Mesodermal cell (in vitro differentiated cells): Measurements from ENCODE around the gene MPP7. TPM values are rescaled to one million over a fixed set of nuclear protein-coding genes. Genes with fewer than 3 reads are reported as not detected.
"Not testable (repeated sequence)": the region's sequence is repeated elsewhere in the genome, so short reads cannot be mapped to it uniquely, and the experiment has no call there.

Experiments used
- H3K27ac ChIP-seq: 2 replicates; pipeline ENCODE4 v1.7.0; 2013; ENCODE audit warnings: mild to moderate bottlenecking, low read depth, low read length, moderate library complexity; ENCODE audit not compliant: severe bottlenecking
- H3K36me3 ChIP-seq: 2 replicates; pipeline ENCODE4 v1.7.1; 2013; ENCODE audit warnings: mild to moderate bottlenecking, low read length, moderate library complexity; ENCODE audit not compliant: control insufficient read depth, insufficient read depth
- H3K4me1 ChIP-seq: one replicate; pipeline ENCODE4 v1.7.1; 2013; ENCODE audit warnings: mild to moderate bottlenecking, low read length; ENCODE audit not compliant: insufficient read depth, control insufficient read depth, poor library complexity, severe bottlenecking
- H3K4me3 ChIP-seq: 2 replicates; pipeline ENCODE4 v1.7.0; 2013; ENCODE audit warnings: low read length, control low read depth, mild to moderate bottlenecking; ENCODE audit not compliant: insufficient read depth, poor library complexity, severe bottlenecking; ENCODE audit errors: extremely low read depth
- H3K9me3 ChIP-seq: 2 replicates; pipeline ENCODE4 v1.7.1; 2013; ENCODE audit warnings: mild to moderate bottlenecking, low read length, moderate library complexity; ENCODE audit not compliant: control insufficient read depth
- WGBS, 2 experiments: methylation state at CpG; one replicate each; pipeline ENCODE4 v1.1.5; 2013; ENCODE audit warnings: missing lambda C conversion rate in 2 of 2; ENCODE audit not compliant: insufficient coverage in 2 of 2; 5-methylcytosine and 5-hydroxymethylcytosine counted together
- polyA plus RNA-seq, 2 experiments: library from polyadenylated mRNA; stranded (reverse); fragments of 50-300 nt; gene quantifications; one replicate each; pipeline ENCODE4 v1.2.3, GENCODE V29; 2013

Gene MPP7
- polyA plus RNA-seq (2013, experiment 1 of 2) = 1.9 TPM
- polyA plus RNA-seq (2013, experiment 2 of 2) = 1.9 TPM

DNA sequence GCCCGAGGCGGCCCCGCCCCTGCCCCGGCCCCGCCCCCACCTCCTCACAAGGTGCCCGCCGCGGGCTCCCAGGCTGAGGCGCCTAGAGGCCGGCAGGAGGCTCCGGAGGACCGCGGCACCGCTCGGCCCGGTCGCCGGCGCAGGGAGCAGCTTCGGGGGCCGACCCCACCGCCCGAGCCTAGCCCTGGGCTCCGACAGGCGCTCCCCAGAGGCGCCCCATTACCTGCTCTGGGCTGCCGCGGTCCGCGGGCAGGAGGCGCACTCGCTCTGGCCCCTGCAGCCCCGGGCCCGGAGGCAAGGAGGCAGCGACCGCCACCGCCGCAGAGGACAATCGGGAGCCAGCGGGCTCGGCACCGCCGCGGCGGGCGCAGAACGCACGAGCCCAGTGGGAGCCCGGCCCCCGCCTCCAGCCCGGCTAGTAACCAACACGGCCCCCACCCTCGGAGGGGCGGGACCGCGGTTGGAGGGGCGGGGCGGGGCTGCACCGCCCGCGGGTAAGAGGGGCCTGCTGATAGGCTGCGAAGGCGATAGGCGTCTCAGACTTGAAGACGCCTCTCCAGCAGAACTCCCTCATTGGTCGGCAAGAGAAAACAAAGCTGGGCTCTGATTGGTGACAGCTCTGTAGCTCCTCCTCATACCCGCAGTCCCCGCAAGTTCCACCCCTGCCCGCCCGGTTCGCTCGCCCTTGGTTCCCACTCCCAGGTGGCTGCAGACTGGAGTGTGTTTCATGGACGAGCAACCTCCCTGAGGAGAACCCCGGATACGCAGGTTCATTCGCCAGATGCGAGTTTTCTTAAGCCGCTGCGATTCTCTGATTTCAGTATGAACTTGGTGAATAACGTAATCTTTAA, at the start of gene MPP7:
MPP7 (minus strand) TSS at position 427 of the 851 bp plus-strand sequence. CDS start 64,460 bp downstream, outside the sequence.
- H3K36me3 ChIP-seq = no peaks in the 10 kb centered on the region
- no peaks in the 10 kb centered on the region for H3K9me3 ChIP-seq
- H3K27ac ChIP-seq = peak within 1 kb of the TSS; percentile 55
- peaks cover 11% of the 10 kb centered on the region for H3K4me1 ChIP-seq
- H3K4me3 ChIP-seq = peak within 1 kb of the TSS; percentile 60
- WGBS, 2 experiments = 0% methylated on average over 53 to 66 of the region's 80 CpGs

DNA sequence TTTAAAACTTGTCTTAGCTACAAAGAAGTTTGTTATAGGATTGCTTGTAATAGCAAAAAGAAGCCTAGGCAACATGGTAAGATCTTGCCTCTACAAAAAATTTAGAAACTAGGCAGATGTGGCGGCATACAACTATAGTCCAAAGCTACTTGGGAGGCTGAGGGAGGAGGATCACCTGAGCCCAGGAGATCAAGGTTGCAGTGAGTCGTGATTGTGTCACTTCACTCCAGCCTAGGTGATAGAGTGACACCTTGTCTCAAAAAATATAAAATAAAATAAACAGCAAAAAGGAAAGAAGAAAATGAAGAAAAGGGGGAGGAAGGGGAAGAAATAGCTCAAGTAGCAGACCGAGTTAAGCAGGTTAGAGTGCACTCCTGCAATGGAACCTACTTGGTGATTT, 47.0 kb upstream of the MPP7 start:
- H3K4me1 ChIP-seq = no peaks in the 10 kb centered on the region
- H3K27ac ChIP-seq = no peak overlapping the region
- H3K36me3 ChIP-seq = no peaks in the 10 kb centered on the region
- WGBS, 2 experiments = 89% methylated on average over 1 of the region's 3 CpGs; no CpG with 5 or more reads in 1 of the 2 experiments
- no peak overlapping the region for H3K4me3 ChIP-seq
- H3K9me3 ChIP-seq = no peaks in the 10 kb centered on the region

GRCh38 chr10:28343987-28344895, 41.4 kb upstream of the MPP7 start:
- WGBS, 2 experiments = 85 to 94% methylated on average over 2 to 5 of the region's 6 CpGs
- Histone ChIP-seq H3K4me1 (no peaks in the 10 kb centered on the region), H3K9me3 (no peaks in the 10 kb centered on the region), H3K4me3 (no peak overlapping the region), H3K27ac (no peak overlapping the region), H3K36me3 (no peaks in the 10 kb centered on the region)

GRCh38 chr10:28343252-28343651, 40.4 kb upstream of the MPP7 start:
- Histone ChIP-seq H3K4me3 (no peak overlapping the region), H3K36me3 (no peaks in the 10 kb centered on the region), H3K4me1 (no peaks in the 10 kb centered on the region), H3K27ac (no peak overlapping the region), H3K9me3 (no peaks in the 10 kb centered on the region)
- WGBS, 2 experiments = 83% methylated on average over 1 of the region's 2 CpGs

- 82 to 85% methylated on average over 2 to 3 of the region's 5 CpGs for WGBS, 2 experiments
- not testable (repeated sequence) for H3K4me3 ChIP-seq, H3K4me1 ChIP-seq, H3K27ac ChIP-seq, H3K9me3 ChIP-seq, H3K36me3 ChIP-seq
These were observed 38.8 kb upstream of the MPP7 start for GRCh38 chr10:28341679-28342078.

DNA sequence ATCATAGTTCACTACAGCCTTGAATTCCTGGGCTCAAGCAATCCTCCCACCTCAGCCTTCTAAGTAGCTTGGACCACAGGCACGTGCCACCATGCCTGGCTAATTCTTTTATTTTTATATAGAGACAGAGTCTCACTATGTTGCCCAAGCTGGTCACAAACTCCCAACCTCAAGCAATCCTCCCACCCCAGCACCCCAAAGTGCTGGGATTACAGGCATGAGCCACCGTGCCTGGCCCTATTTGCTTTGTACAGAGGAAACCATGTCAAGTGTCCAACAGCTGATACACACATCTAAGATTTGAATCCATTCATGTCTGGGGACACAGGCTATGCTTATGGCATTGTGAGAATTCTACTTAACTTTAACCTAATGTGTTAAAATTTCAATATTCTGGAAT, 29.9 kb upstream of the MPP7 start:
- Histone ChIP-seq H3K4me1 (peaks cover 2% of the 10 kb centered on the region), H3K9me3 (no peaks in the 10 kb centered on the region), H3K36me3 (no peaks in the 10 kb centered on the region), H3K4me3 (no peak overlapping the region), H3K27ac (no peak overlapping the region)
- WGBS, 2 experiments = 71% methylated on average over 1 of the region's 2 CpGs; no CpG with 5 or more reads in 1 of the 2 experiments

- 77% methylated on average over 2 of the region's 3 CpGs; no CpG with 5 or more reads in 1 of the 2 experiments for WGBS, 2 experiments
- Histone ChIP-seq H3K4me3 (no peak overlapping the region), H3K4me1 (peaks cover 10% of the 10 kb centered on the region), H3K9me3 (no peaks in the 10 kb centered on the region), H3K36me3 (no peaks in the 10 kb centered on the region), H3K27ac (no peak overlapping the region)
These were observed 29.0 kb upstream of the MPP7 start for GRCh38 chr10:28331841-28332240.

DNA sequence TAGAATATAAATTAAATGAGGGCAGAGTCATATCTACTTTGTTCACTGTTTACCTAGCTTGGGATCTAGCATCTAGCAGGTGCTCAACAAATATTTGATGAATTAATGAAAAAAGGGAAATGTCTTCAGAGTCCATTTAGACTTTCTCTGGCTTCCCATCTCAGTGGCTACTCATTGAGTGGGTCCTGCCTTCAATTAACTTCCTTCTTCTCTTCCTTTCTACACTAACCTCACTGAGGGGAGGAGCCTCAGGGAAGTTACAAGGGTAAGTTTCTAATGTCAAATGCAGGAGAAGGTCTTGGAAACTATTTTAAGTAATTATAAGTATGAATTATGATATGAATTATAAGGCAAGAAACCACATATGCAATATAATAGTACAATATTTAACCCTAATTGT, 28.2 kb upstream of the MPP7 start:
- Histone ChIP-seq H3K27ac (no peak overlapping the region), H3K4me1 (peaks cover 16% of the 10 kb centered on the region), H3K36me3 (no peaks in the 10 kb centered on the region), H3K9me3 (no peaks in the 10 kb centered on the region), H3K4me3 (no peak overlapping the region)

DNA sequence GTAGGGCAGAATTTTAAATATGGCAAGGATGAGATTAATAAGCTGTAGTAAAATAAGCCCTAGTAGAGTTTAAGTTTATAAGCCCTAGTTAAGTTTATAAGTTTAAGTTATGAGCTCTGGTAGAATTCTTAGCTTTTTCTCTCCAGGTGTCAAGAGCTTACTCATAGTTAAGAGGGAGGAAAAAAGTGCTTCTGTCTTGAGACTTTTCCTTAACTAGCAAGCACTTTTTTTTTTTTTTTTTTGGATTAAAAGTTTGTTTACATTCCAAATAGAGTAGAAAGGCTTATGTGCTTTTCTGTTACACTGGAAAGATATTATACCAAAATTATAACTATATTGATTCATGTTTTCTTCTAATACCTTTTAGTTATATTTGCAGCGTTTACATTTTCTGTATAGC, 25.5 kb upstream of the MPP7 start:
- peaks cover 16% of the 10 kb centered on the region for H3K4me1 ChIP-seq
- no CpG with 5 or more reads among the region's 1 CpG for WGBS, 2 experiments
- no peaks in the 10 kb centered on the region for H3K36me3 ChIP-seq
- H3K9me3 ChIP-seq = no peaks in the 10 kb centered on the region
- no peak overlapping the region for H3K4me3 ChIP-seq
- H3K27ac ChIP-seq = no peak overlapping the region

DNA sequence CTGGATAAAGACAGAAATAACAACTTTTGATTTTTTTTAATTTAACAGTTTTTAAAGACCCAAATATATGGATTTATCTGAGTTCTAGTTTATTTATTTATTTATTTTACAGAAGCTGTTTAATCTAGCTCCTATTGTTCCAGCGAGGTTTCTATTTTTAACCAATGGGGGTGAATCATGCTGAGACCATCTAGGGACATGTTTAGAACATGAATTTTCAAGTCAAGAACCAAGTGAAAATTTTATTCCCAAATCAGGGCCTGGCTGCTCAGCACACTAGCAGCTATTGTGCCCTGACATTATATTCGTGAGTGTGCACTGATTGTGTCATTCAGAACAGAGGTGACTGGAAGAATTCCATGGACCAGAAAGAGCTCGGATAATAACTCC, 24.6 kb upstream of the MPP7 start:
- 70 to 81% methylated on average over 1 to 3 of the region's 3 CpGs for WGBS, 2 experiments
- H3K36me3 ChIP-seq = no peaks in the 10 kb centered on the region
- peaks cover 16% of the 10 kb centered on the region for H3K4me1 ChIP-seq
- H3K4me3 ChIP-seq = no peak overlapping the region
- H3K27ac ChIP-seq = no peak overlapping the region
- no peaks in the 10 kb centered on the region for H3K9me3 ChIP-seq
